ENCODE measurements around the gene CUL7.
"Not testable (repeated sequence)": the region's sequence is repeated elsewhere in the genome, so short reads cannot be mapped to it uniquely, and the experiment has no call there.

Gene CUL7

DNA sequence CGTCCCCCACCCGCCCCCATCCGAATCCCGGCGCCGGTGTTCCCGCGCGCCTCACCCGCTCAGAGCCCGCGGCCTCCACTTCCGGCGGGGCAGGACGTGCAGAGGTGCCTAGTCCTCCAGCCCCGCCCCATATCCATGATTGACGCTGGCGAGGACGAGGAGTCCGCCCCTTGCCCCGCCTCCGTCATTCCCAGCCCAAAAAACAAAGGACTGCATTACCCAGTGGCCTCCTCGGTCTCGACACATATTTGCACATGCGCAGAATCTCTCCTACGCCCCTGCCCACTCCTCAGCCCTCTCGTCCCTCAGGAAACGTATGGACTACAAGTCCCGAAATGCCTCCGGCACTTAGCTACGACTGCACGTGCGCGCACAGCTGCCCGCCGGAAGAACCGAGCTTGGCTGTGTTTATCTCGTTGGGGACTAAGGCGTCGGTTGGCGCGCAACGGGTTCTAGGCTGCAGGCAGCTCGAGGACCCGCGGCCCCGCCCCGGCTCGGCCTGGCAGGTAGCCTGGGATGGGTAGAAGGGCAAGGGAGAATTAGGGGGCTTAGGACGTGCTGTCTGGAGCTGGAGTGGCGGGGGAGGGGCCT is 39.7 kb downstream of the CUL7 start, which contains the start of the genes KLHDC3 and MEA1:
KLHDC3 (plus strand) TSS at position 407 of the 591 bp plus-strand sequence. CDS start 2,944 bp downstream, outside the sequence.
MEA1 (minus strand) TSS at position 104 of the 591 bp plus-strand sequence. CDS start 133 bp downstream, outside the sequence.
- DNase-seq = peak; percentile 98

DNA sequence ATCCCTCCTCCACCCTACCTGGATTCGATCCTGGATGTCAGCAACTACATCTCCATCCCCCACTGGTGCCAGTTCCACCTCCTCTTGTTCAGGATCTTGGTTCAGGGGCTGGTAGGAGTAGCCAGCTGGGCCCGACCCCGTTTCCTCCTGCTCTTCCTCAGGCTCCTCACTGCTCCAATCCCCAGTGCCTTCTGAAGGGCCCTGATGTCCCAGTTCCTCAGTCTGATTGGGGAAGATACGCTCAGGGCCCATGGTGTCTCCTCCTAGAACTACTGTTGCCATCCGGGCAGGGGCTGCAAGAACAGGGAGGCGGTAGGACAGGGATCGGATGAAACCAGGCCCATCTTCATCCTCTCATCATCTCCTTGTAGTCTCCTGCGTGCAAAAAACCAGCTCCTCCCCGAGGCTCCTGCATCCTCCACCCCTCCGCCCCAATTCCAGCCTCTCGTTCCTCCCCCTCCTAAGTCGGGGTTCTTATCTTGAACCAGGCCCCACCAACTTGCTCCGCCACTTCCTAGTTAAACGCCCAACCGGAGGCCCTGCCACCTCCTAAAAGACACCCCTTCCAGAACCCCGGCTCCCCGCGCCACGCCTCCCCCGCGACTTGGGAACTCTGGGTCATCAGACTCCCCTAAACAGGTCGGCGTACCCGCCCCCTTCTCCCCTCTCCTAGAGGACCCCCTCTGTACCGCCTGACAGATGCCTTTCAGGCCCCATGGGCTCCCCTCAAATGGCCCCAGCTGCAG is 40.4 kb downstream of the CUL7 start:
- DNase-seq = no peak

GRCh38 chr6:43012364-43012763 is 41.3 kb downstream of the CUL7 start:
- no peak for DNase-seq

- no peak for DNase-seq
Measured at GRCh38 chr6:43011207-43011606, 42.4 kb downstream of the CUL7 start.

DNA sequence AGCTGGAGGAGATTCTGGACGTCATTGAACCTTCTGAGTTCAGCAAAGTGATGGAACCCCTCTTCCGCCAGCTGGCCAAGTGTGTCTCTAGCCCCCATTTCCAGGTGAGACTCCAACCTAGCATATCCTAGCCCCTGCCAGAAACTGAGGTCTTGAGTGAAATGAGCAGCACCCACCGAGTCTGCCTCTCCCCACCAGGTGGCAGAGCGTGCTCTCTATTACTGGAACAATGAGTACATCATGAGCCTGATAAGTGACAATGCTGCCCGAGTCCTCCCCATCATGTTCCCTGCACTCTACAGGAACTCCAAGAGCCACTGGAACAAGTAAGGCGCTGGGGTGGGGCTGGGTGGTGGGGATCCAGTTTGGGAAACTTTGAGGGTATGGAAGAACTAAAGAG is 44.5 kb downstream of the CUL7 start:
- peak; percentile 63 for DNase-seq

DNA sequence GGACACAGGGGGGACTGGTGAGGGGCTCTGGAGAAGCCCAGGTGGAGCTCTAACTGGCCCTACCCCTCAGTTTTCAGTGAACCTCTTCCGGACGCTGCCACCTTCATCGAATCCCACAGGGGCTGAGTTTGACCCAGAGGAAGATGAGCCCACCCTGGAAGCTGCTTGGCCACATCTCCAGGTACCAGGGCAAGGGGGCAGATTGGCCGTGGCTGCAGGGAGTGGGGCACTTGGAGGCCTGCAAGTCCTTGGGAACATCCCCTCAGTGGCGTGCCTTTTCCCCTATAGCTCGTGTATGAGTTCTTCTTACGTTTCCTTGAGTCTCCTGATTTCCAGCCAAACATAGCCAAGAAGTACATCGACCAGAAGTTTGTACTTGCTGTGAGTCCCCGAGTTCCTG is 46.5 kb downstream of the CUL7 start:
- DNase-seq = no peak

DNA sequence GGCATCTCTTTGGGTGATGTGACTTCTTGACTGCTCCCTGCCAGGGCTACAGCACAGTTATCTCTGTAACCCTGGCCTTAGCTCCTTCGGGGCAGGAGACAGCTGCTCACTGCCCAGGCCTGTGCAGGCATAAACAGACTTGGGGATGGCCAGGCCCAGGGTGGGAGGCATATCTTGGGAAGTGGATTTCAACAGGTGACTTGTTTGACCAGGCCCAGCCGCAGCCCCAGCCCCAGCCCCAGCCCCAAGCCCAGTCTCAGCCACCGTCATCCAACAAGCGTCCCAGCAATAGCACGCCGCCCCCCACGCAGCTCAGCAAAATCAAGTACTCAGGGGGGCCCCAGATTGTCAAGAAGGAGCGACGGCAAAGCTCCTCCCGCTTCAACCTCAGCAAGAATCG is 47.4 kb downstream of the CUL7 start:
- DNase-seq = no peak

- DNase-seq = no peak
Measured at GRCh38 chr6:43005844-43006243, 47.8 kb downstream of the CUL7 start.

DNA sequence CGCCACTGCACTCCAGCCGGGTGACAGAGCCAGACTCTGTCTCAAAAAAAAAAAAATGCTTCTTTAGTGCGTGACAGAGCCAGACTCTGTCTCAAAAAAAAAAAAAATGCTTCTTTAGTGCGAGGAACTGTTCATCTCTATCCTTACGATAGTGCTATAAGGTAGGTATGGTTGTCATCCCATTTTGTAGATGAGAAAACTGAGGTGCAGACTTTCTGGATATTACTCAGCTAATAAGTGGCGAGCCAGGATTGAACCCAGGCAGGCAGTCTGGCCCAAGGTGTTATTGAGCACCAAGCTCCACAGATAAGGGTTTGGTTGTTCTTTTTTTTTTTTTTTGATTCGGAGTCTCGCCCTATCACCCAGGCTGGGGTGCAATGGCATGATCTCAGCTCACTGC is 51.8 kb downstream of the CUL7 start:
- DNase-seq = no peak

GRCh38 chr6:42998205-42998604 is 55.4 kb downstream of the CUL7 start:
- not testable (repeated sequence) for DNase-seq

DNA sequence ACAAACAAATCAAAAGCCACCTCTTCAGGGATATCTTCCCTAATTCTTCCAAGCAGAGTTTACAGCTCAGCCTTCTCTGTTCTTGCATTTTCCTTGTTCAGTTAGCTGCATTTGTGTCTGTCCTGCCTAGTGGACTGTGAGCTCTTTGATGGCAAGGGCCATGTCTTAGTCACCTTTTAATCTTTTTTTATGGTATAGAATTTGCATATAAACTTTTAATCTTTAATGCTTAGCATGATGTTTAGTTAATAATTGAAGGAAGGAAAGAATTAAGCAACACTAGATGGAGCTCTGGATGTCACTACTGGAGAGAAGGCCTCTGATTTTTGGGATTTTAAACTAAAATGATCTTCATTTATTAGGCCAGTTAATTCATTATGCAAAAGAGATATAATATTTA is 57.1 kb downstream of the CUL7 start:
- DNase-seq = no peak

DNA sequence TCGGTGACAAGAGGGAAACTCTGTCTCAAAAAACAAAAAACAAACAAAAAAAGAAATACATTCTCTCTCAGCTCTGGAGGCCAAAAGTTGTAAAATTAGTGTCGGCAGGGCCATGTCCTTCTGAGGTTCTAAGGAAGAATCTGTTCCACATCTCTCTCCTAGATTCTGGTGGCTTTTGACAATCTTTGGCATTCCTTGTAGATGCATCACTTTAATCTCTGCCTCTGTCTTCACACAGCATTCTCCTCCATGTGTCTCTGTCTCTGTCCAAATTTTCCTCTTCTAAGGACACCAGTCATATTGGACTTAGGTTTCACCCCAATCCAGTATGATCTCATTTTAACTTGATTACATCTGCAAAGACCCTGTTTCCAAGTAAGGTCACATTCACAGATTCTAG is 60.2 kb downstream of the CUL7 start:
- no peak for DNase-seq

- no peak for DNase-seq
Measured at GRCh38 chr6:42989923-42990322, 63.7 kb downstream of the CUL7 start.

DNA sequence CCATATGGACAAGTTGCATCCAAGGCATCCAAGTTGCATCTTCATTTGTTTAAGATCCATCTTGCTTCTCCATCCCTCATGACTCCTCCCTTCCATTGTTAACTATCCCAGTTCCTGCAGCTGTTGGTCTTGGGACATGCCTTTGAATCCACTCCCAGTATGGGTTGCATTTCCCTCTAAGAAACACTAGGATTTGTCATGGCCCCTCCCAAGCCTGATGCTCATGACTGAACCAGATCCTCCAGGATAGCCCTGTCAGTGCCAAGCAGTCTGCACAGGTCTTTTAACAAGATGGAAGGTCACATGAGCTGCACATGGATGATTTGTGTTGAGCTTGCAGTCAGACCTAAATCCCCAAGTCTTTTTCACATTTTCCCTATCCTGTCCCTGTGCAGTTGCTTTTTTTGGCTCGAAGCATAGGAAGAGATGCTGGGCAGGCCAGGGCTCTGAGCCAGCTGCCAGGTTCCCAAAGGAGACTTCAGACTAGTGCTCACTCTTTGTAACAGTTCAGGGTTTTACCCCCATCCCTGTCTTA is 65.1 kb downstream of the CUL7 start:
- no peak for DNase-seq

Data from activated CD8-positive, alpha-beta memory T cell treated with anti-CD3 and anti-CD28 coated beads for 24 hours (primary cell).